Activated naive CD4-positive, alpha-beta T cell treated with anti-CD3 and anti-CD28 coated beads for 36 hours (primary cell): ENCODE data around the gene DNAJB5. TPM values are rescaled to one million over a fixed set of nuclear protein-coding genes. Genes with fewer than 3 reads are reported as not detected.
A peak's percentile ranks its signal among the peaks of the same experiment; 100 is the strongest.
"Not testable (repeated sequence)": the region's sequence is repeated elsewhere in the genome, so short reads cannot be mapped to it uniquely, and the experiment has no call there.

Experiments
- CTCF ChIA-PET: fragments of 350-600 bp; sonication (Branson Sonifier 250); formaldehyde crosslinking; loops from one replicate; lab custom pipeline; 2021; ENCODE audit warnings: antibody characterized with exemption; lab: Charles Lee
- DNase-seq: peaks from one replicate; pipeline ENCODE4 v3.0.0-alpha.2; 2020
- H3K27ac Mint-ChIP-seq: one replicate; pipeline ENCODE4 v1.8.0; 2021; ENCODE audit warnings: mild to moderate bottlenecking, mixed read lengths
- H3K27me3 Mint-ChIP-seq: one replicate; pipeline ENCODE4 v1.8.0; 2021; ENCODE audit warnings: low read depth, mixed read lengths
- H3K36me3 Mint-ChIP-seq: one replicate; pipeline ENCODE4 v1.8.0; 2021; ENCODE audit warnings: low read depth, mixed read lengths
- H3K4me1 Mint-ChIP-seq: one replicate; pipeline ENCODE4 v1.8.0; 2021; ENCODE audit warnings: low read depth, mixed read lengths
- H3K4me3 Mint-ChIP-seq: one replicate; pipeline ENCODE4 v1.8.0; 2021; ENCODE audit warnings: mild to moderate bottlenecking, moderate library complexity, mixed read lengths
- H3K9me3 Mint-ChIP-seq: one replicate; pipeline ENCODE4 v1.8.0; 2021; ENCODE audit warnings: mixed read lengths
- intact Hi-C: fragments of 100-400 bp; cut with micrococcal nuclease; formaldehyde crosslinking; loops from one replicate; pipeline ENCODE4 v1.15.1; 2023
- total RNA-seq, 2 experiments: library from RNA; stranded (reverse); gene quantifications; one replicate each; pipeline ENCODE4 v1.2.3, GENCODE V29; 2021

DNAJB5 gene
- total RNA-seq = 10 to 100 TPM; 11.4 to 12.0 TPM

GRCh38 chr9:34989003-34989945 lies at the start of gene DNAJB5:
Gene DNAJB5 (plus strand): TSS chr9:34989745. CDS start chr9:34990631, 886 bp downstream.
- Mint-ChIP-seq H3K9me3 (no peaks in the 10 kb centered on the region), H3K4me3 (peak within 1 kb of the TSS; percentile 90), H3K36me3 (peaks cover 5% of the 10 kb centered on the region), H3K4me1 (peaks cover 85% of the 10 kb centered on the region), H3K27ac (peak within 1 kb of the TSS; percentile 92), H3K27me3 (no peaks in the 10 kb centered on the region)
- peak; percentile 99 for DNase-seq
- intact Hi-C loops = loop anchor here (1.0 to 10.0 kb wide), 17 partner anchors 14 to 612 kb away; partner anchors contain the start of genes ATOSB, CCL27, FANCG and GALT
- CTCF ChIA-PET = interaction anchor here (0.8 to 1.8 kb wide), 4 partner anchors 12 to 465 kb away, joined by 3 to 6 read pairs (median 6); no protein-coding TSS in a partner anchor

GRCh38 chr9:34939989-34940388 lies 49.6 kb upstream of the DNAJB5 start:
- CTCF ChIA-PET = interaction anchor here (3.0 kb wide), 1 partner anchor 41 kb away, joined by 8 read pairs; no protein-coding TSS in a partner anchor
- DNase-seq, H3K36me3 Mint-ChIP-seq, H3K9me3 Mint-ChIP-seq, H3K27ac Mint-ChIP-seq, H3K4me3 Mint-ChIP-seq, H3K4me1 Mint-ChIP-seq, H3K27me3 Mint-ChIP-seq, intact Hi-C loops: not testable (repeated sequence)

GRCh38 chr9:34948451-34948850 lies 41.1 kb upstream of the DNAJB5 start:
- Mint-ChIP-seq H3K36me3 (no peaks in the 10 kb centered on the region), H3K27me3 (peaks cover 5% of the 10 kb centered on the region), H3K4me3 (no peak overlapping the region), H3K4me1 (no peaks in the 10 kb centered on the region), H3K27ac (no peak overlapping the region), H3K9me3 (no peaks in the 10 kb centered on the region)
- no peak for DNase-seq
- intact Hi-C loops = no loop called here
- CTCF ChIA-PET = interaction anchor here (0.6 to 0.9 kb wide), 2 partner anchors 302 to 306 kb away, joined by 3 to 4 read pairs; no protein-coding TSS in a partner anchor

GRCh38 chr9:34954225-34954624 lies 35.3 kb upstream of the DNAJB5 start:
- Mint-ChIP-seq H3K4me1 (peaks cover 3% of the 10 kb centered on the region), H3K36me3 (no peaks in the 10 kb centered on the region), H3K27me3 (peaks cover 28% of the 10 kb centered on the region), H3K9me3 (no peaks in the 10 kb centered on the region), H3K4me3 (no peak overlapping the region), H3K27ac (no peak overlapping the region)
- intact Hi-C loops = no loop called here
- no peak for DNase-seq
- CTCF ChIA-PET = no interaction called here

- H3K36me3 Mint-ChIP-seq, DNase-seq, H3K9me3 Mint-ChIP-seq, H3K27ac Mint-ChIP-seq, intact Hi-C loops, H3K4me3 Mint-ChIP-seq, H3K4me1 Mint-ChIP-seq: not testable (repeated sequence)
- CTCF ChIA-PET = interaction anchor here (1.2 kb wide), 1 partner anchor 56 kb away, joined by 3 read pairs; no protein-coding TSS in a partner anchor
- peaks cover 38% of the 10 kb centered on the region for H3K27me3 Mint-ChIP-seq
These were observed 33.5 kb upstream of the DNAJB5 start for GRCh38 chr9:34956066-34956465.

GRCh38 chr9:34956648-34957047 lies 32.9 kb upstream of the DNAJB5 start:
- Mint-ChIP-seq H3K36me3 (no peaks in the 10 kb centered on the region), H3K27me3 (peaks cover 41% of the 10 kb centered on the region), H3K9me3 (no peaks in the 10 kb centered on the region), H3K4me3 (no peak overlapping the region), H3K27ac (no peak overlapping the region), H3K4me1 (peaks cover 12% of the 10 kb centered on the region)
- intact Hi-C loops = no loop called here
- DNase-seq = no peak
- CTCF ChIA-PET = no interaction called here

- peaks cover 44% of the 10 kb centered on the region for H3K27me3 Mint-ChIP-seq
- peak within 1 kb of the TSS; percentile 34 for H3K4me3 Mint-ChIP-seq
- H3K4me1 Mint-ChIP-seq = peaks cover 23% of the 10 kb centered on the region
- CTCF ChIA-PET = no interaction called here
- no peaks in the 10 kb centered on the region for H3K36me3 Mint-ChIP-seq
- no peak within 1 kb of the TSS for H3K27ac Mint-ChIP-seq
- H3K9me3 Mint-ChIP-seq = no peaks in the 10 kb centered on the region
- intact Hi-C loops = no loop called here
- DNase-seq = peak; percentile 17
These were observed 31.8 kb upstream of the DNAJB5 start, which contains the start of gene PHF24 for GRCh38 chr9:34957492-34958410. Gene PHF24 (plus strand): TSS chr9:34958285. CDS start chr9:34971299, 13,014 bp downstream.

GRCh38 chr9:34958411-34958982 lies 31.0 kb upstream of the DNAJB5 start:
- DNase-seq = no peak
- no peaks in the 10 kb centered on the region for H3K36me3 Mint-ChIP-seq
- no peak overlapping the region for H3K4me3 Mint-ChIP-seq
- peaks cover 25% of the 10 kb centered on the region for H3K4me1 Mint-ChIP-seq
- H3K27me3 Mint-ChIP-seq = peaks cover 51% of the 10 kb centered on the region
- no peaks in the 10 kb centered on the region for H3K9me3 Mint-ChIP-seq
- intact Hi-C loops = no loop called here
- CTCF ChIA-PET = interaction anchor here (1.2 to 1.5 kb wide), 2 partner anchors 36 to 59 kb away, joined by 3 read pairs; no protein-coding TSS in a partner anchor
- no peak overlapping the region for H3K27ac Mint-ChIP-seq

- intact Hi-C loops = no loop called here
- peaks cover 56% of the 10 kb centered on the region for H3K27me3 Mint-ChIP-seq
These were observed 30.1 kb upstream of the DNAJB5 start for GRCh38 chr9:34959461-34959860.

GRCh38 chr9:34961574-34962490 lies 27.7 kb upstream of the DNAJB5 start:
- intact Hi-C loops = loop anchor here (1.0 kb wide), 1 partner anchor 22 kb away; no protein-coding TSS in a partner anchor
- Mint-ChIP-seq H3K27ac (no peak overlapping the region), H3K9me3 (no peaks in the 10 kb centered on the region), H3K27me3 (peaks cover 49% of the 10 kb centered on the region), H3K4me3 (no peak overlapping the region), H3K4me1 (peaks cover 25% of the 10 kb centered on the region), H3K36me3 (no peaks in the 10 kb centered on the region)
- CTCF ChIA-PET = interaction anchor here (0.8 to 2.3 kb wide), 7 partner anchors 11 to 90 kb away, joined by 3 to 17 read pairs (median 6); partner anchors contain the start of gene DNAJB5
- DNase-seq = peak; percentile 57

More at GRCh38 chr9:34959461-34959860, 30.1 kb upstream of the DNAJB5 start:
- Mint-ChIP-seq H3K4me1 (peaks cover 25% of the 10 kb centered on the region), H3K36me3 (no peaks in the 10 kb centered on the region), H3K9me3 (no peaks in the 10 kb centered on the region), H3K27ac (no peak overlapping the region), H3K4me3 (no peak overlapping the region)
- no peak for DNase-seq
- CTCF ChIA-PET = interaction anchor here (0.6 to 1.5 kb wide), 4 partner anchors 26 to 1818 kb away, joined by 3 read pairs; no protein-coding TSS in a partner anchor
